ENCODE results near the gene NRF1. TPM values are rescaled to one million over a fixed set of nuclear protein-coding genes. Genes with fewer than 3 reads are reported as not detected.
A peak's percentile ranks its signal among the peaks of the same experiment; 100 is the strongest.

The NRF1 gene
- total and polyA plus RNA-seq, 2 of the 13 experiments (the other 11 are each of a cell fraction or from before 2014, with no cell fraction given), result 9.3 to 10.1 TPM

- TF ChIP-seq, protein P1, sequence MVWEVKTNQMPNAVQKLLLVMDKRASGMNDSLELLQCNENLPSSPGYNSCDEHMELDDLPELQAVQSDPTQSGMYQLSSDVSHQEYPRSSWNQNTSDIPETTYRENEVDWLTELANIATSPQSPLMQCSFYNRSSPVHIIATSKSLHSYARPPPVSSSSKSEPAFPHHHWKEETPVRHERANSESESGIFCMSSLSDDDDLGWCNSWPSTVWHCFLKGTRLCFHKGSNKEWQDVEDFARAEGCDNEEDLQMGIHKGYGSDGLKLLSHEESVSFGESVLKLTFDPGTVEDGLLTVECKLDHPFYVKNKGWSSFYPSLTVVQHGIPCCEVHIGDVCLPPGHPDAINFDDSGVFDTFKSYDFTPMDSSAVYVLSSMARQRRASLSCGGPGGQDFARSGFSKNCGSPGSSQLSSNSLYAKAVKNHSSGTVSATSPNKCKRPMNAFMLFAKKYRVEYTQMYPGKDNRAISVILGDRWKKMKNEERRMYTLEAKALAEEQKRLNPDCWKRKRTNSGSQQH (CRISPR knock-in tag; IDR thresholded peaks at IDR 0.05; ENCODE audit: low read depth), result peak; percentile 76
- TF ChIP-seq FOXJ3 (CRISPR knock-in tag; IDR thresholded peaks at IDR 0.05; ENCODE audit: borderline replicate concordance) (no peak), RBM22 (optimal IDR thresholded peaks at IDR 0.05; ENCODE audit: low read length) (peak; percentile 28), SP4 (CRISPR knock-in tag; IDR thresholded peaks at IDR 0.05) (peak; percentile 69), ZNF569 (CRISPR knock-in tag; IDR thresholded peaks at IDR 0.05; ENCODE audit: borderline replicate concordance) (no peak), ZNF639 (CRISPR knock-in tag; conservative IDR thresholded peaks at IDR 0.05) (no peak; the same call in 1 of the 2 replicates), ZBTB25 (CRISPR knock-in tag; IDR thresholded peaks at IDR 0.05) (peak; percentile 70; the same call in 1 of the 2 replicates), MXD4 (CRISPR knock-in tag; IDR thresholded peaks at IDR 0.05) (peak; percentile 86), ZNF253 (CRISPR knock-in tag; IDR thresholded peaks at IDR 0.05; ENCODE audit: borderline replicate concordance) (peak; percentile 70; the same call in 1 of the 2 replicates), KIAA2018 (CRISPR knock-in tag; IDR thresholded peaks at IDR 0.05; ENCODE audit: borderline replicate concordance) (no peak), AGO1 (IDR thresholded peaks at IDR 0.05; ENCODE audit: low read depth, low read length, poor library complexity, severe bottlenecking) (no peak), PBX3 (CRISPR knock-in tag; IDR thresholded peaks at IDR 0.05; ENCODE audit: borderline replicate concordance) (no peak)
Observed at GRCh38 chr7:129611246-129612111, at the start of gene NRF1 (continued).
